Measurements from ENCODE around the gene DNAJC1.
A peak's percentile ranks its signal among the peaks of the same experiment; 100 is the strongest.
"Not testable (repeated sequence)": the region's sequence is repeated elsewhere in the genome, so short reads cannot be mapped to it uniquely, and the experiment has no call there.

The DNAJC1 gene

GRCh38 chr10:21733710-21734109 lies 269.8 kb downstream of the DNAJC1 start:
- DNase-seq (ENCODE audit: extremely low read depth in 1 of 2, low read depth in 1 of 2): no peak

GRCh38 chr10:21732067-21732772 lies 271.3 kb downstream of the DNAJC1 start:
- DNase-seq (ENCODE audit: extremely low read depth in 1 of 2, low read depth in 1 of 2): no peak

DNA sequence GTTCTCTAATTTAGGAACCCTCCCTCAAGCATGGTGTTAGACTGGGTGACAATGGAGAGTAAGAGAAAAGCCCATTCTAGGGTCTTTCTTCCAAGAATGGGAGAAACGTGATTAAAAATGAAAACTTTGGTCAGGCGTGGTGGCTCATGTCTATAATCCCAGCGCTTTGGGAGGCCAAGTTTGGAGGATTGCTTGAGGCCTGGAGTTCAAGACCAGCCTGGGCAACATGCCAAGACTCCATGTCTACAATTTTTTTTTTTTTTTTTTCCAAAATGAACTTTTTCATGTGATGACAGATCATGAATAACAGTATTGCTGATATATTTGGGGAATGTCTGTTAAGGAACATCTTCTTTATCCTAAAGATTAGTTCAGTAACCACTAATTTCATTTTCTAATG lies 274.9 kb downstream of the DNAJC1 start:
- no peak for DNase-seq (ENCODE audit: extremely low read depth in 1 of 2, low read depth in 1 of 2)

DNA sequence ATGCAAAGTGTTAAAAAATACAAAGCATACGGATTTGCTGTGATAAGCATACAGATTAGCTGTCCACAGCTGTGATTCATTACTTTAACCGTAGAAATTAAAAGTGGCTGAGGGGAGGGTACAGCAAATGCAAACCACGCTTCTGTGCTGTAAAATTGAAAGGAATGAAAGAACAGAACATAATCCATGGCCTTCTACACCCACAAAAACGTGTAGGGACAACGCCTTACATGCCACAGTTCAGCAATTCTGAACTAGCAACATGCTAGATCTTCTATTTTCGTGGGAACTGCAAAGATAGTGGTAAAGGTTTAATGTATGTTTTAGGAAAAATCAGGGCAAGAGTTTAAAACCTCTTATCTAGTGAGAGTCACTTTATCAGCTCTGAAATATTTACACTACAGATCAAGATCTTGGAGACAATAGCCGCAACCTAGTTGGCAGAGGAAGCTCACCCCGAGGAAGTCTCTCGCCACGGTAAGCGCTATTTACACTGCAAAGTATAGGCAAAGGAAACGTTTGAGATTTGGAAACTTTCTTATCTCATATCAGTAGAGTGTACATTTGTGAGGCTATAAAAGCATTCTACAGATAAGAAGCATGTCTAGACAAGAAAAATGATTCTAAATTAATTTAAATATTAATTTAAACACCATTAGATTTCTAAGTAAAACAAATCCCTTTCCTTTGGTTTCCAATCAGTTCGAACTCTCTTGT lies 275.9 kb downstream of the DNAJC1 start:
- no peak for DNase-seq (ENCODE audit: extremely low read depth in 1 of 2, low read depth in 1 of 2)

GRCh38 chr10:21726601-21727225 lies 276.8 kb downstream of the DNAJC1 start:
- no peak for DNase-seq (ENCODE audit: extremely low read depth in 1 of 2, low read depth in 1 of 2)

GRCh38 chr10:21724687-21725367 lies 278.7 kb downstream of the DNAJC1 start:
- DNase-seq (ENCODE audit: extremely low read depth in 1 of 2, low read depth in 1 of 2): peak in 1 of 2 donors; percentile 7

GRCh38 chr10:21724020-21724589 lies 279.4 kb downstream of the DNAJC1 start:
- no peak for DNase-seq (ENCODE audit: extremely low read depth in 1 of 2, low read depth in 1 of 2)

GRCh38 chr10:21722209-21722608 lies 281.3 kb downstream of the DNAJC1 start:
- no peak for DNase-seq (ENCODE audit: extremely low read depth in 1 of 2, low read depth in 1 of 2)

DNA sequence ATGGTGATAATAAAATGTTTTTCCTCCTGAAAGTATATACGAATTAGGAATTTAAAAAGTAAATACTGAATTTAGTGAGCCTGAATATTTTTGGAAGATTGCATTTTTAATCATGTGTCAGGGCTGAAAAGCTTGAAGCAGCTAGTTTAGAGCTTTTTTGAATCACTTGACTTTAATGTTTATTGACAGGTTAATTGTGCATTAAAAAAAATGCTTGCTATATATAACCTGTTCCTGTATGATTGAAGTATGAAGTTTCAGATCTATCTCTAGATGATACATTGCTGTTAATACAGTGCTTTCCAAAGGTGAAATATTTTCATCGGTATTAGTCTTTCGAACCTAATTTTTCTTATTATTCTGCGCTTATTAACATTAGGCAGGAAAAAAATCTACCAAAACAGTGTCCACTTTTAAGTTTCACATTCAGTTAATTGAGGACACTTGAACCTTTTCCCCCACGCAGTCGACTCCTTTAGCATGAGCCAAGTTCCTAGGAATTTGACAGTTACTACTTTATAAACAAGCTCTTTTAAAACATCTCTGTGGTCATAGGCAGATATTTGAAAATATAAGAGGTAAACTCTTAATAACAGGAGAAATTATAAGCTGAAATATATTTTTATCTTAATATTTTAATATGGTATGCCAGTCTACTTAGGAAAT lies 282.4 kb downstream of the DNAJC1 start:
- no peak for DNase-seq (ENCODE audit: extremely low read depth in 1 of 2, low read depth in 1 of 2)

DNA sequence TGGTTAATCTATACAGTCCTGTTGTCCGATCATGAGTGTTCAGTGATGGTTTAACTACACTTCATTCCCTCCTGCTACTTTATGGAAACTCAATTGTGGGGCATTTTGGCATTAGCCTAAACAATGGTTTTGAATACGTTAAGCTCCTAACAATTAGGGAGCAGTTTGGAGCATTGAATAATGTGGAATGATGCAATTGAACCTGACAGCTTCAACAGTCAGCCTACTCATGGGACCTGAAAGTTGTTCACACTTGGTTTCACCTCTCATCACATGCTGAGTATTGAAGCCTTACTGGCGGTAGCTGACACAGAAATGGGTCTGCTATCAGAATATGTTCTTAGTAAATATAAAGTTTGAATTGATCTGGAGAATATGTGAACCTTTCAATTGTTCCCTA lies 283.4 kb downstream of the DNAJC1 start:
- DNase-seq (ENCODE audit: extremely low read depth in 1 of 2, low read depth in 1 of 2): no peak

- no peak for DNase-seq (ENCODE audit: extremely low read depth in 1 of 2, low read depth in 1 of 2)
Measured at GRCh38 chr10:21719502-21719901, 284.0 kb downstream of the DNAJC1 start.

GRCh38 chr10:21717437-21718054 lies 286.0 kb downstream of the DNAJC1 start:
- not testable (repeated sequence) for DNase-seq (ENCODE audit: extremely low read depth in 1 of 2, low read depth in 1 of 2)

DNA sequence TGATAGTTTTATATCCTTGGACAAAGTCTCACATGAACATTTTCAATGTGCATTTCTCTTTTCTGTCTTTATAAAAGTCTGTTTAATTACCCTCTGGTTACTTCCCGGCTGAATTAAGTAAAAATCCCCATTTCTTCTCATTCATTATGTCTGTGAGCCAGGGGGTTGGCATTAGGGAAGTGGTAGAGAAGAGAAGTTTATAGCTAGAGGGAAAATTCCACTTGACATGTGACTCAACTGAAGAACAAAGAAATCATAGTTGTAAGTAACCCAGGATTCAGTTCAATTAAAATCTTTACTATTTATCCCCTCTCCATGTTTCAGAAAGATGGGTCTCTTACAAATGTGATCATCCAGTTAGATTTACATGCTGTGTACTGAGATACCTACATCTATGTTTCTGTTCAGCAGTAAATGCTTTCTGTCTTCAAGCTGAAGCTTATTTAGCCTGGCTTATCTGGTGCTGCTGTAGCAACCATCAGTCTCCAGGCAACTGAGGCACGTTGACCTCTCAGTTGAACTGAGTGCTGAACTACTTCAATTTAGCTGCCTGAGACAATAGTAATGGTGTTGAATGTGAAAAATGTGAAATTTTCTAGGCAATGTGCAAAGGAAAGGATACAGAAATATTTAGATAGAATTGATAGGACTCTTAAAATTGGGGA lies 287.9 kb downstream of the DNAJC1 start:
- no peak for DNase-seq (ENCODE audit: extremely low read depth in 1 of 2, low read depth in 1 of 2)

DNA sequence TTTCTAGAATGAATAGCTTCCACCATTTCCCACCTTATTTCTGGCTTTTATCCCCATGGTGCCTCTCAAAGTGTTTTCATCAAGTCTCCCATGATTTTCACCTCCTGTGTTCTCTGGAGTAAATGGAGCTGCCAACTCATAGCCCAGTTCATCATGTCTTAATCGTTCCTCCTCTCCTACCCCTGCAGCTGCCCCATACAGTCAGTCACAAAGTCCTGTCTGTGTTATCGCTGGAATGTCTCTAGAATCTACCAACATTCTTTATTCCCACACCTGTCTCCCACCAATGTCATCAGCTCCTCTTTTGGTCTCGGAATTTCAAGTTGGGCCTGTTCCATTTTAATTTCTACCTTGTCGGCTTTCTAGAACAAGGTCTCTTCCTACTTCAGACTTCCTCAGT lies 290.6 kb downstream of the DNAJC1 start:
- no peak for DNase-seq (ENCODE audit: extremely low read depth in 1 of 2, low read depth in 1 of 2)

GRCh38 chr10:21707498-21707897 lies 296.0 kb downstream of the DNAJC1 start:
- DNase-seq (ENCODE audit: extremely low read depth in 1 of 2, low read depth in 1 of 2): no peak

Measured in activated CD8-positive, alpha-beta memory T cell treated with anti-CD3 and anti-CD28 coated beads for 1 hour (primary cell).